Kidney (tissue), 14 donors: Measurements from ENCODE around the gene R3HDML. TPM values are rescaled to one million over a fixed set of nuclear protein-coding genes. Genes with fewer than 3 reads are reported as not detected.

Experiments used
- DNase-seq, 5 donors: peaks; one replicate each; pipeline ENCODE4 v3.0.0-alpha.2; 2013 to 2020
- FAIRE-seq: peaks from 2 replicates; lab custom pipeline; 2012; peaks lifted over from hg19 to GRCh38; lab: Jason Lieb, UNC
- H3K27ac ChIP-seq, 2 donors: one replicate each; pipeline ENCODE4 v1.7.0; 2013; ENCODE audit warnings: low read depth in 2 of 2, low read length in 2 of 2, inconsistent platforms in 1 of 2
- H3K27me3 ChIP-seq: one replicate; pipeline ENCODE4 v1.7.1; 2013; ENCODE audit warnings: low read length, inconsistent platforms; ENCODE audit not compliant: control insufficient read depth, insufficient read depth
- H3K36me3 ChIP-seq, 3 donors: one replicate each; pipeline versions ENCODE4 v1.7.0 to v1.7.1; 2013; ENCODE audit warnings: low read length in 3 of 3, control low read depth in 1 of 3, inconsistent platforms in 1 of 3; ENCODE audit not compliant: insufficient read depth in 3 of 3, control insufficient read depth in 2 of 3
- H3K4me1 ChIP-seq, 3 donors: one replicate each; pipeline versions ENCODE4 v1.7.0 to v1.7.1; 2013; ENCODE audit warnings: low read length in 3 of 3, inconsistent platforms in 1 of 3, low read depth in 1 of 3; ENCODE audit not compliant: control insufficient read depth in 2 of 3, insufficient read depth in 2 of 3
- H3K4me3 ChIP-seq, 3 donors: one replicate each; pipeline versions ENCODE4 v1.7.0 to v1.8.1; 2013; ENCODE audit warnings: low read length in 3 of 3, control low read depth in 1 of 3, inconsistent platforms in 1 of 3
- H3K9ac ChIP-seq, 3 donors: one replicate each; pipeline versions ENCODE4 v1.7.0 to v1.7.1; 2013; ENCODE audit warnings: low read length in 3 of 3, control low read depth in 1 of 3, inconsistent platforms in 1 of 3
- H3K9me3 ChIP-seq, 3 donors: one replicate each; pipeline versions ENCODE4 v1.7.0 to v1.7.1; 2013; ENCODE audit warnings: low read length in 3 of 3, control low read depth in 1 of 3, inconsistent platforms in 1 of 3; ENCODE audit not compliant: control insufficient read depth in 2 of 3, insufficient read depth in 1 of 3
- intact Hi-C: fragments of 100-400 bp; cut with DNase I; formaldehyde crosslinking; loops from one replicate; pipeline ENCODE4 v1.11.1; 2022
- polyA plus RNA-seq: library from polyadenylated mRNA; stranded (reverse); fragments of 350-450 nt; fragmentation: Illumina TruSeq; extraction: RNeasy Lipid Tissue Mini Kit (QIAGEN cat#74804); gene quantifications from one replicate; pipeline ENCODE4 v1.2.3, GENCODE V29; 2014; ENCODE audit warnings: low read depth, low replicate concordance; ENCODE audit not compliant: insufficient read depth
- total RNA-seq: library from RNA; stranded (reverse); fragmentation: NEBNext Ultra II Directional; extraction: Animal tissue kit (Norgen Biotek cat#: 25700); gene quantifications from one replicate; pipeline ENCODE4 v1.2.1, GENCODE V29; 2021
- TF ChIP-seq, protein P1 (sequence below): IDR thresholded peaks from 3 replicates; pipeline ENCODE4 v1.5.1; 2012; ENCODE audit warnings: mild to moderate bottlenecking, moderate library complexity, borderline replicate concordance; ENCODE audit not compliant: insufficient read depth; ENCODE audit errors: extremely low read depth
- donor health status: control.
- donor health status: control.
- donor health status: control.
- donor health status: control.
- donor health status: control.
- donor health status: DM: yes; HTN: yes; CAD: no.
- donor health status: Normal renal cell carcinoma (clear cell type).

R3HDML gene
- total and polyA plus RNA-seq, 2 donors from 2014 or later: not detected

DNA sequence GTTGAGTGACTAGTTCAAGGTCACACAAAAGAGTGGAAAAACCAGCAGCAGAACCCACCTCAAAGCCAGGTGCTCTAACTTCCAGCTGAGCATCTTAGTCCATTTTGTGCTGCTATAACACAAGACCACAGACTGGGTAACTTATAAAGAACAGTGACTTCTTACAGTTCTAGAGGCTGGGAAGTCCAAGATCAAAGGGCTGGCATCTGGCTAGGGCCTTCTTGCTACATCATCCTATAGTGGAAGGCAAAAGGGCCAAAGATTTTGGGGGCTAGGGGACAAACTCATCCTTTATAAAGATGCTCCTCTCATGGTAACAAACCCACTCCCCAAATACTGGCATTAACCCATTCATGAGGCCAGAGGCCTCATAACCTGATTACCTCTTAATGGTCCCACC is 35.6 kb upstream of the R3HDML start:
- H3K27ac ChIP-seq: no peak overlapping the region
- TF ChIP-seq, protein P1, sequence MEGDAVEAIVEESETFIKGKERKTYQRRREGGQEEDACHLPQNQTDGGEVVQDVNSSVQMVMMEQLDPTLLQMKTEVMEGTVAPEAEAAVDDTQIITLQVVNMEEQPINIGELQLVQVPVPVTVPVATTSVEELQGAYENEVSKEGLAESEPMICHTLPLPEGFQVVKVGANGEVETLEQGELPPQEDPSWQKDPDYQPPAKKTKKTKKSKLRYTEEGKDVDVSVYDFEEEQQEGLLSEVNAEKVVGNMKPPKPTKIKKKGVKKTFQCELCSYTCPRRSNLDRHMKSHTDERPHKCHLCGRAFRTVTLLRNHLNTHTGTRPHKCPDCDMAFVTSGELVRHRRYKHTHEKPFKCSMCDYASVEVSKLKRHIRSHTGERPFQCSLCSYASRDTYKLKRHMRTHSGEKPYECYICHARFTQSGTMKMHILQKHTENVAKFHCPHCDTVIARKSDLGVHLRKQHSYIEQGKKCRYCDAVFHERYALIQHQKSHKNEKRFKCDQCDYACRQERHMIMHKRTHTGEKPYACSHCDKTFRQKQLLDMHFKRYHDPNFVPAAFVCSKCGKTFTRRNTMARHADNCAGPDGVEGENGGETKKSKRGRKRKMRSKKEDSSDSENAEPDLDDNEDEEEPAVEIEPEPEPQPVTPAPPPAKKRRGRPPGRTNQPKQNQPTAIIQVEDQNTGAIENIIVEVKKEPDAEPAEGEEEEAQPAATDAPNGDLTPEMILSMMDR: no peak
- intact Hi-C loops: no loop called here
- H3K4me1 ChIP-seq: no peaks in the 10 kb centered on the region
- H3K27me3 ChIP-seq: no peaks in the 10 kb centered on the region
- H3K9me3 ChIP-seq: no peaks in the 10 kb centered on the region
- DNase-seq (no peak), FAIRE-seq (no peak)
- H3K36me3 ChIP-seq: no peaks in the 10 kb centered on the region
- no peak overlapping the region for H3K4me3 ChIP-seq
- H3K9ac ChIP-seq: no peak overlapping the region

DNA sequence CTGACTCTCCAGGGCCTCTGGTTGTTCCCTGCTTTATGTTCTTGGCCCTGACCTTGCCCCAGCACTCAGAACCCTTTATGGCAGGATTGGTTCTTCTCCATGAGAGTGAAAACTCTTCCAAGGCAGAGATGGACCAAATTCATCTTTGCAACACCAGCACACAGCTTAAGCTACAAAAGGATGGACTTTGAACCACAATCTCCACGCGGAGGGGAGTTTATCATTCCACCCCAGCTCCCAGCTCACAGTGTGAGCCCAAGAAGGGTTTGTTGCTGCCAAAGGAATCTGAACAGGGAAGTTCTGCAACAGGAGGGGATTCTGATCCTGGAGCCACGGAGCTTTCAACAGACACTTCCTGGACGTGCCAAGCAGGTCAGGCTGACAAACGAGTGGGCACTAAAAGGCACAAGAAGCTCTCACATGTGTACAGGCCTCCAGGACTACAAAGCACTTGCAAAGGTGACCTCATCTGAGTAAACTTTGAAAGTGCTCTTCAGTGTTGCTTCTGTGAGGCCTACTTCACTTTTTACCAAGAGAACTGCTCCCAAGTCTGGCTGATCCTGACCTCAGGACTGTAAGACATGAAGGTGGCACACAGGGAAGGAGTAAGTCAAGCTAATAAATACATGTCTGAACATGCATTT is 34.7 kb upstream of the R3HDML start:
- no peaks in the 10 kb centered on the region for H3K27me3 ChIP-seq
- intact Hi-C loops: no loop called here
- DNase-seq (no peak), FAIRE-seq (no peak)
- H3K9me3 ChIP-seq: no peaks in the 10 kb centered on the region
- H3K36me3 ChIP-seq: peaks cover 0 to 5% (median 4%) of the 10 kb centered on the region in 3 donors
- H3K4me3 ChIP-seq: no peak overlapping the region
- H3K27ac ChIP-seq: peak overlapping the region in 1 of 2 donors; percentile 17
- no peak overlapping the region for H3K9ac ChIP-seq
- TF ChIP-seq, protein P1: no peak
- H3K4me1 ChIP-seq: no peaks in the 10 kb centered on the region

DNA sequence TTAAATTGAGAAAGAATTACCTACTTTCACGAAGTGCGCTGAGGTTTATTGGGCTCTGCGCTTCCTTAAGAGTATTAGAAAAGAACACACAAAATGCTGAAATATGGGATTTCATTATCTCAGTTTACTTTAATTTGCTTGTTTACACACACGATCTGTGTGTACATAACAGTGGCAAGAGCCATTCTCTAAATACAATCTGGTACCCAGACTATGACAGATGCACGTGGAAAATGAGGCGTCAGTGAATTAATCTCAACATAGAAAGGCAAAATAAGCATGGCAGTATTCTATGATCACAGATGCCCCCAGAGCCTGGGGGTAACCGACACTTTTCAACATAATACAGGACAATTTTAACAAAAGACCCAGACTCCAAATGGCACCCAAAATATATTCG is 34.1 kb upstream of the R3HDML start:
- FAIRE-seq (no peak), DNase-seq (no peak)
- Histone ChIP-seq H3K27ac (no peak overlapping the region), H3K36me3 (peaks cover 0 to 5% (median 4%) of the 10 kb centered on the region in 3 donors), H3K9me3 (no peaks in the 10 kb centered on the region), H3K4me1 (no peaks in the 10 kb centered on the region), H3K9ac (no peak overlapping the region), H3K4me3 (no peak overlapping the region), H3K27me3 (no peaks in the 10 kb centered on the region)
- TF ChIP-seq, protein P1: no peak
- intact Hi-C loops: no loop called here
